ENCODE data around the gene PTH1R.

Gene PTH1R

GRCh38 chr3:46883830-46884185 is 6.3 kb downstream of the PTH1R start:
- H3K4me3 ChIP-seq (ENCODE audit: low read length), result no peak overlapping the region
- no peak overlapping the region for H3K27ac ChIP-seq (ENCODE audit: low read depth, low read length)
- no peak overlapping the region for H3K4me2 ChIP-seq (ENCODE audit: low read length)
- no peaks in the 10 kb centered on the region for H3K9me2 ChIP-seq (replicated peaks; ENCODE audit: control insufficient read depth, low read length)
- no peaks in the 10 kb centered on the region for H3K36me3 ChIP-seq (ENCODE audit: control insufficient read depth, low read length)
- no peaks in the 10 kb centered on the region; the same call in 1 of the 2 replicates for H3K4me1 ChIP-seq (ENCODE audit: control insufficient read depth, low read length)
- no peaks in the 10 kb centered on the region for H3K79me2 ChIP-seq (ENCODE audit: control insufficient read depth, low read length)
- H4K20me1 ChIP-seq (ENCODE audit: control insufficient read depth, insufficient read depth, low read depth, low read length), result 0 out of 2 replicates have a peak, but pooled peaks cover 3% of the 10 kb centered on the region
- TF ChIP-seq CTCF (IDR thresholded peaks at IDR 0.05; ENCODE audit: low read depth, low read length, poor library complexity, severe bottlenecking) (no peak), EZH2phosphoT487 (IDR thresholded peaks at IDR 0.05; ENCODE audit: borderline replicate concordance, low read length) (no peak)
- H3F3A ChIP-seq (ENCODE audit: control insufficient read depth, insufficient read depth), result no peaks in the 10 kb centered on the region
- H3K27me3 ChIP-seq (ENCODE audit: control insufficient read depth, low read length), result peaks cover 53% of the 10 kb centered on the region
- H3K9me3 ChIP-seq (ENCODE audit: control insufficient read depth, insufficient read depth, low read length), result no peaks in the 10 kb centered on the region

GRCh38 chr3:46884427-46884826 is 6.9 kb downstream of the PTH1R start:
- TF ChIP-seq CTCF (IDR thresholded peaks at IDR 0.05; ENCODE audit: low read depth, low read length, poor library complexity, severe bottlenecking), result no peak
- no peak overlapping the region for H3K4me3 ChIP-seq (ENCODE audit: low read length)
- 0 out of 2 replicates have a peak, but pooled peaks cover 3% of the 10 kb centered on the region for H4K20me1 ChIP-seq (ENCODE audit: control insufficient read depth, insufficient read depth, low read depth, low read length)
- H3F3A ChIP-seq (ENCODE audit: control insufficient read depth, insufficient read depth), result no peaks in the 10 kb centered on the region
- H3K36me3 ChIP-seq (ENCODE audit: control insufficient read depth, low read length), result no peaks in the 10 kb centered on the region
- H3K27ac ChIP-seq (ENCODE audit: low read depth, low read length), result no peak overlapping the region
- peaks cover 54% of the 10 kb centered on the region for H3K27me3 ChIP-seq (ENCODE audit: control insufficient read depth, low read length)
- H3K9me3 ChIP-seq (ENCODE audit: control insufficient read depth, insufficient read depth, low read length), result no peaks in the 10 kb centered on the region
- no peaks in the 10 kb centered on the region for H3K79me2 ChIP-seq (ENCODE audit: control insufficient read depth, low read length)
- H3K9me2 ChIP-seq (replicated peaks; ENCODE audit: control insufficient read depth, low read length), result no peaks in the 10 kb centered on the region
- H3K4me2 ChIP-seq (ENCODE audit: low read length), result no peak overlapping the region
- no peaks in the 10 kb centered on the region; the same call in 1 of the 2 replicates for H3K4me1 ChIP-seq (ENCODE audit: control insufficient read depth, low read length)

- Histone ChIP-seq H3K4me2 (ENCODE audit: low read length) (no peak overlapping the region), H3K27ac (ENCODE audit: low read depth, low read length) (no peak overlapping the region), H3K27me3 (ENCODE audit: control insufficient read depth, low read length) (peaks cover 55% of the 10 kb centered on the region), H3K4me1 (ENCODE audit: control insufficient read depth, low read length) (no peaks in the 10 kb centered on the region; the same call in 1 of the 2 replicates), H4K20me1 (ENCODE audit: control insufficient read depth, insufficient read depth, low read depth, low read length) (0 out of 2 replicates have a peak, but pooled peaks cover 3% of the 10 kb centered on the region), H3F3A (ENCODE audit: control insufficient read depth, insufficient read depth) (no peaks in the 10 kb centered on the region), H3K9me2 (replicated peaks; ENCODE audit: control insufficient read depth, low read length) (no peaks in the 10 kb centered on the region), H3K9me3 (ENCODE audit: control insufficient read depth, insufficient read depth, low read length) (no peaks in the 10 kb centered on the region), H3K36me3 (ENCODE audit: control insufficient read depth, low read length) (no peaks in the 10 kb centered on the region), H3K4me3 (ENCODE audit: low read length) (no peak overlapping the region), H3K79me2 (ENCODE audit: control insufficient read depth, low read length) (no peaks in the 10 kb centered on the region)
- TF ChIP-seq CTCF (IDR thresholded peaks at IDR 0.05; ENCODE audit: low read depth, low read length, poor library complexity, severe bottlenecking) (no peak), EZH2phosphoT487 (IDR thresholded peaks at IDR 0.05; ENCODE audit: borderline replicate concordance, low read length) (no peak)
Measured at GRCh38 chr3:46884929-46885328, 7.4 kb downstream of the PTH1R start.
